A549 (cell line): ENCODE data around the gene KIF2B.

ENCODE experiments used
- BCL3 ChIP-seq: fragments of >200 bp; sonication (Bioruptor Twin); formaldehyde crosslinking; IDR thresholded peaks from 3 replicates; pipeline ENCODE4 v1.6.1; 2016
- CTCF ChIP-seq: fragments of >200 bp; sonication (Bioruptor Twin); formaldehyde crosslinking; IDR thresholded peaks from 3 replicates; pipeline ENCODE4 v1.5.1; 2016
- ELK1 ChIP-seq: fragments of 150-350 bp; IDR thresholded peaks from 2 replicates; pipeline ENCODE4 v1.6.1; 2014; ENCODE audit warnings: low read depth, mild to moderate bottlenecking, low read length
- MAX ChIP-seq: IDR thresholded peaks from 2 replicates; pipeline ENCODE4 v1.6.1; 2012
- POLR2A ChIP-seq: IDR thresholded peaks from 2 replicates; pipeline ENCODE4 v1.6.1; 2012; ENCODE audit warnings: mild to moderate bottlenecking, low read length
- REST ChIP-seq: fragments of 200-600 bp; sonication (generic); IDR thresholded peaks from 2 replicates; pipeline ENCODE4 v1.6.1; 2016; ENCODE audit warnings: antibody characterized with exemption, mild to moderate bottlenecking, moderate library complexity
- USF2 ChIP-seq: fragments of 450-650 bp; IDR thresholded peaks from 2 replicates; pipeline ENCODE4 v1.6.1; 2014; ENCODE audit warnings: antibody characterized with exemption

- no peak for TF ChIP-seq CTCF
- TF ChIP-seq ELK1, result no peak
- TF ChIP-seq USF2, result no peak
- no peak for TF ChIP-seq REST
- TF ChIP-seq POLR2A, result no peak
- TF ChIP-seq MAX, result no peak
- TF ChIP-seq BCL3, result no peak
These were observed 14.4 kb downstream of the KIF2B start for GRCh38 chr17:53837131-53837530.
